Measurements from ENCODE around the gene DLK1.

DNA sequence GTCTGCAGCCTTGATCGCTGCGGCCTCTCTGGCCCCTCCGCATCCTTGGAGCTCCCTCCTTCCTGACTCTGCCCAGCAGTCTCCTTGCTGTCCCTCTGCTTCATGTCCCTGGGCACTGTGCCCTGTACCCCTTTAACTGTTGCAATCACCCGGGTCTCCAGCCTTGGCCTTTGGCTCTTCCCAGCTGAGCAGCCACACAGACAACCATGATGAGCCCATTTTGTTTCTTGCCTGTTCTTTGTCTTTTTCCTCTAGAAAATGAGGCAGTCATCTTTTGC is 58.6 kb downstream of the DLK1 start:
- TF ChIP-seq FOXK1 (CRISPR knock-in tag; IDR thresholded peaks at IDR 0.05; ENCODE audit: borderline replicate concordance, low read depth) (no peak), MEIS2 (CRISPR knock-in tag; IDR thresholded peaks at IDR 0.05) (no peak), EZH2 (conservative IDR thresholded peaks at IDR 0.05; ENCODE audit: low read depth, low read length) (no peak), ZNF704 (CRISPR knock-in tag; IDR thresholded peaks at IDR 0.05; ENCODE audit: borderline replicate concordance) (no peak), PCBP1 (IDR thresholded peaks at IDR 0.05; ENCODE audit: borderline replicate concordance, low read depth, low read length) (no peak)
